Measurements from ENCODE around the gene GVQW3. TPM values are rescaled to one million over a fixed set of nuclear protein-coding genes. Genes with fewer than 3 reads are reported as not detected.

Gene GVQW3
- total RNA-seq, 4 donors from 2014 or later = 1.8 to 8.1 (median 2.2) TPM

- no peak overlapping the region for H3K4me3 ChIP-seq
- no peaks in the 10 kb centered on the region for H3K36me3 ChIP-seq
- no peak for TF ChIP-seq CTCF (IDR thresholded peaks at IDR 0.05)
- no peak for TF ChIP-seq POLR2A (IDR thresholded peaks at IDR 0.05)
- TF ChIP-seq EP300 (IDR thresholded peaks at IDR 0.05) = no peak
- H3K4me1 ChIP-seq = no peaks in the 10 kb centered on the region
- no peak for DNase-seq (ENCODE audit: low spot score in 2 of 2)
- no peak overlapping the region for H3K27ac ChIP-seq
- H3K27me3 ChIP-seq = no peaks in the 10 kb centered on the region
- H3K9me3 ChIP-seq = no peaks in the 10 kb centered on the region
Observed at GRCh38 chr11:76415073-76415472, 34.0 kb downstream of the GVQW3 start.

GRCh38 chr11:76419896-76420295, 38.8 kb downstream of the GVQW3 start:
- Histone ChIP-seq H3K36me3 (no peaks in the 10 kb centered on the region), H3K4me3 (no peak overlapping the region), H3K9me3 (no peaks in the 10 kb centered on the region), H3K27ac (no peak overlapping the region), H3K4me1 (no peaks in the 10 kb centered on the region), H3K27me3 (no peaks in the 10 kb centered on the region)
- no peak for DNase-seq (ENCODE audit: low spot score in 2 of 2)
- WGBS, 2 donors = 53 to 69% methylated on average over 3 of the region's 3 CpGs
- TF ChIP-seq CTCF (IDR thresholded peaks at IDR 0.05) (no peak), POLR2A (IDR thresholded peaks at IDR 0.05) (no peak), EP300 (IDR thresholded peaks at IDR 0.05) (no peak)

- Histone ChIP-seq H3K27ac (no peak overlapping the region), H3K27me3 (no peaks in the 10 kb centered on the region), H3K9me3 (no peaks in the 10 kb centered on the region), H3K36me3 (no peaks in the 10 kb centered on the region), H3K4me1 (peaks cover 0 to 7% (median 0%) of the 10 kb centered on the region in 4 donors), H3K4me3 (no peak overlapping the region)
- 71 to 80% methylated on average over 3 of the region's 3 CpGs for WGBS, 2 donors
- TF ChIP-seq EP300 (IDR thresholded peaks at IDR 0.05) (no peak), POLR2A (IDR thresholded peaks at IDR 0.05) (no peak), CTCF (IDR thresholded peaks at IDR 0.05) (no peak)
- DNase-seq (ENCODE audit: low spot score in 2 of 2) = no peak
Observed at GRCh38 chr11:76424379-76424778, 43.3 kb downstream of the GVQW3 start.

GRCh38 chr11:76424891-76425290, 43.8 kb downstream of the GVQW3 start:
- H3K27me3 ChIP-seq = no peaks in the 10 kb centered on the region
- H3K36me3 ChIP-seq = no peaks in the 10 kb centered on the region
- no peak for TF ChIP-seq CTCF (IDR thresholded peaks at IDR 0.05)
- WGBS, 2 donors = 80 to 94% methylated on average over 2 of the region's 2 CpGs
- peaks cover 0 to 7% (median 0%) of the 10 kb centered on the region in 4 donors for H3K4me1 ChIP-seq
- H3K27ac ChIP-seq = no peak overlapping the region
- H3K4me3 ChIP-seq = no peak overlapping the region
- no peaks in the 10 kb centered on the region for H3K9me3 ChIP-seq
- DNase-seq (ENCODE audit: low spot score in 2 of 2) = no peak

- TF ChIP-seq POLR2A (IDR thresholded peaks at IDR 0.05) (no peak), CTCF (IDR thresholded peaks at IDR 0.05) (no peak), EP300 (IDR thresholded peaks at IDR 0.05) (no peak)
- H3K4me3 ChIP-seq = no peak overlapping the region
- DNase-seq (ENCODE audit: low spot score in 2 of 2) = no peak
- H3K36me3 ChIP-seq = no peaks in the 10 kb centered on the region
- no peak overlapping the region for H3K27ac ChIP-seq
- no peaks in the 10 kb centered on the region for H3K9me3 ChIP-seq
- H3K4me1 ChIP-seq = peaks cover 0 to 7% (median 0%) of the 10 kb centered on the region in 4 donors
- no peaks in the 10 kb centered on the region for H3K27me3 ChIP-seq
Observed at GRCh38 chr11:76426660-76427059, 45.5 kb downstream of the GVQW3 start.

Measured in tibial nerve (tissue), 4 donors.